ENCODE data around the gene FBLN7. TPM values are rescaled to one million over a fixed set of nuclear protein-coding genes. Genes with fewer than 3 reads are reported as not detected.

Gene FBLN7
- total and polyA plus RNA-seq, 2 of the 8 experiments (the other 6 are each of a cell fraction or from before 2014, with no cell fraction given): 0.30 to 0.77 TPM

DNA sequence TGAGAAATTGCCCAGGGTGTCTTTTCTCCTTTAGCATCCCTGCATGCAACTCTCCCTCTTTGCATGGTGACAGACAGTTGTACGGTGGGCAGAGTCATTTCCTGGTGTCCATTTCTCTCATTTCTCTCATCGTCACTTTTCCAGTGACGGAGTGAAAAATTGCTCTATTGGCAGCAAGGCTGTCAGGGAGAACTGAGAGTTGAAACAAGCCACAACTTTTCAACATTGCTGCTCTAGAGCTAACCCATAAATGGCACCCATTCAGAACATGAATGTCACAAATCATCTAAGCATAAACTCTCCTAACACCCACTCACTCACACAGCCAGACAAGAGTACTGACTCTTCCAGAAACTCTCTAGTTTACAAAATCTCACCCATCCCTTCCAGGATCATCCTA is 61.0 kb downstream of the FBLN7 start:
- Histone ChIP-seq H3K79me1 (ENCODE audit: low read depth, low read length) (no peaks in the 10 kb centered on the region), H2BK15ac (ENCODE audit: low read length) (no peak overlapping the region), H4K8ac (ENCODE audit: extremely low read depth, insufficient read depth, low read length) (no peak overlapping the region; the same call in 1 of the 2 replicates), H2AFZ (ENCODE audit: low read length) (no peak overlapping the region), H3K36me3 (ENCODE audit: control insufficient read depth in 2 of 4, insufficient read depth in 4 of 4, low read length in 3 of 4) (no peaks in the 10 kb centered on the region), H3K18ac (ENCODE audit: extremely low read depth, low read length) (no peak overlapping the region), H3K4me1 (replicated peaks in 1 of 4; ENCODE audit: control insufficient read depth in 3 of 4, insufficient read depth in 4 of 4, low read length in 3 of 4) (no peaks in the 10 kb centered on the region; a peak in 1 of 7 replicates), H3K27me3 (replicated peaks in 1 of 4; ENCODE audit: control insufficient read depth in 3 of 4, extremely low read depth in 1 of 4, insufficient read depth in 3 of 4, low read length in 3 of 4) (no peaks in the 10 kb centered on the region), H4K91ac (replicated peaks; ENCODE audit: insufficient read length, low read length) (no peak overlapping the region), H2AK5ac (ENCODE audit: low read depth, low read length) (no peak overlapping the region), H3K4me3 (ENCODE audit: extremely low read depth in 1 of 4, insufficient read depth in 2 of 4, low read depth in 3 of 4, low read length in 4 of 4) (no peak overlapping the region), H4K5ac (ENCODE audit: insufficient read length, low read depth, low read length) (no peak overlapping the region), H3K23ac (ENCODE audit: insufficient read length) (no peak overlapping the region), H2BK5ac (ENCODE audit: low read depth, low read length) (no peak overlapping the region), H3K4ac (replicated peaks; ENCODE audit: insufficient read length, low read depth, low read length) (no peak overlapping the region), H3K14ac (ENCODE audit: insufficient read length) (no peak overlapping the region), H4K20me1 (replicated peaks in 1 of 2; ENCODE audit: control insufficient read depth in 1 of 2, insufficient read depth in 2 of 2, low read length in 2 of 2) (no peaks in the 10 kb centered on the region), H3K56ac (replicated peaks; ENCODE audit: insufficient read length, low read depth, low read length) (no peak overlapping the region), H2BK20ac (ENCODE audit: low read length) (no peak overlapping the region), H2BK120ac (replicated peaks; ENCODE audit: low read depth, low read length) (no peak overlapping the region), H3K79me2 (ENCODE audit: control insufficient read depth in 1 of 2, insufficient read depth in 2 of 2, low read length in 2 of 2) (no peaks in the 10 kb centered on the region), H3K4me2 (ENCODE audit: insufficient read depth in 1 of 2, low read depth in 2 of 2, low read length in 2 of 2) (no peak overlapping the region), H3K9me3 (ENCODE audit: insufficient read depth in 2 of 2, low read depth in 1 of 2, low read length in 1 of 2) (peaks cover 3 to 5% of the 10 kb centered on the region in 2 experiments; a peak in 1 of 4 replicates), H3K27ac (ENCODE audit: low read depth, low read length) (no peak overlapping the region), H3K23me2 (ENCODE audit: low read depth, low read length) (no peaks in the 10 kb centered on the region), H2BK12ac (ENCODE audit: low read depth, low read length) (no peak overlapping the region), H3K9ac (replicated peaks in 1 of 4; ENCODE audit: extremely low read depth in 1 of 4, low read depth in 3 of 4, low read length in 3 of 4) (no peak overlapping the region)
- WGBS, 2 experiments (ENCODE audit: extremely low coverage in 1 of 2, insufficient coverage in 1 of 2, insufficient read length in 1 of 2, insufficient replicate concordance in 2 of 2, low coverage in 1 of 2, low lambda C conversion rate in 2 of 2, missing lambda C conversion rate in 1 of 2): 95% methylated on average over 3 of the region's 3 CpGs; no CpG with 5 or more reads in 1 of the 2 experiments
- CTCF ChIA-PET (ENCODE audit: partially characterized antibody): interaction anchor here (2.0 kb wide), 1 partner anchor 9 kb away, joined by 10 read pairs; no protein-coding TSS in a partner anchor
- TF ChIP-seq NANOG (IDR thresholded peaks at IDR 0.05; ENCODE audit: insufficient read depth, low read depth, low read length, poor library complexity, severe bottlenecking) (no peak), SIRT6 (IDR thresholded peaks at IDR 0.05; ENCODE audit: low read length) (no peak), EP300 (IDR thresholded peaks at IDR 0.05; ENCODE audit: borderline replicate concordance in 1 of 2, low read depth in 2 of 2, low read length in 2 of 2) (no peak), CBX5 (IDR thresholded peaks at IDR 0.05; ENCODE audit: low read depth, low read length) (no peak), JUN (IDR thresholded peaks at IDR 0.05; ENCODE audit: low read depth, low read length) (no peak), RAD21 (IDR thresholded peaks at IDR 0.05 in 1 of 2, conservative IDR thresholded peaks at IDR 0.05 in 1 of 2; ENCODE audit: low read depth in 2 of 2, low read length in 2 of 2) (no peak), TEAD4 (IDR thresholded peaks at IDR 0.05; ENCODE audit: low read depth, low read length) (no peak), SP2 (IDR thresholded peaks at IDR 0.05; ENCODE audit: low read length) (no peak), KDM1A (IDR thresholded peaks at IDR 0.05; ENCODE audit: borderline replicate concordance, low read length) (no peak), SIX5 (IDR thresholded peaks at IDR 0.05; ENCODE audit: low read depth, low read length) (no peak), CREB1 (IDR thresholded peaks at IDR 0.05) (no peak)
- POLR2A ChIA-PET (ENCODE audit: partially characterized antibody): no interaction called here
- FAIRE-seq (no peak), DNase-seq (ENCODE audit: low read depth in 1 of 2, low spot score in 2 of 2) (no peak)

Measured in H1 (cell line).